Activated T-helper 1 cell treated with anti-CD3 and anti-CD28 coated beads, Interleukin-2, amount 50 U/mL, for 16 hours (primary cell): ENCODE results near the gene SCYGR4.

ENCODE experiments used
- DNase-seq, 2 donors: peaks; one replicate each; pipeline ENCODE4 v3.0.0-alpha.2; 2020; ENCODE audit warnings: low read depth in 1 of 2, low spot score in 1 of 2

Gene SCYGR4

GRCh38 chr2:227613272-227613660 is 4.0 kb upstream of the SCYGR4 start:
- no peak for DNase-seq

- no peak for DNase-seq
These were observed 3.1 kb upstream of the SCYGR4 start for GRCh38 chr2:227614246-227614645.

- no peak for DNase-seq
These were observed 2.6 kb upstream of the SCYGR4 start, which contains the start of gene SCYGR3 for GRCh38 chr2:227614740-227615139. TSS of gene SCYGR3 (minus strand) at chr2:227614840. CDS start at chr2:227614840, 0 bp downstream.

- no peak for DNase-seq
These were observed 2.1 kb upstream of the SCYGR4 start for GRCh38 chr2:227615181-227615580.

- no peak for DNase-seq
These were observed 1.4 kb upstream of the SCYGR4 start for GRCh38 chr2:227615906-227616305.

GRCh38 chr2:227616631-227617030 is 667 bp upstream of the SCYGR4 start:
- no peak for DNase-seq

- DNase-seq = no peak
These were observed 5.9 kb downstream of the SCYGR4 start for GRCh38 chr2:227623226-227623625.

GRCh38 chr2:227625420-227625819 is 8.1 kb downstream of the SCYGR4 start:
- DNase-seq = no peak

- DNase-seq = no peak
These were observed 9.4 kb downstream of the SCYGR4 start for GRCh38 chr2:227626580-227627151.

- no peak for DNase-seq
These were observed 10.5 kb downstream of the SCYGR4 start for GRCh38 chr2:227627769-227628168.

- no peak for DNase-seq
These were observed 12.1 kb downstream of the SCYGR4 start for GRCh38 chr2:227629435-227629834.

GRCh38 chr2:227630322-227630721 is 13.0 kb downstream of the SCYGR4 start:
- no peak for DNase-seq

GRCh38 chr2:227632827-227633226 is 15.5 kb downstream of the SCYGR4 start:
- no peak for DNase-seq

GRCh38 chr2:227634201-227634600 is 16.9 kb downstream of the SCYGR4 start:
- no peak for DNase-seq

- no peak for DNase-seq
These were observed 25.4 kb downstream of the SCYGR4 start for GRCh38 chr2:227642656-227643055.

GRCh38 chr2:227643990-227644551 is 26.8 kb downstream of the SCYGR4 start:
- no peak for DNase-seq

- no peak for DNase-seq
These were observed 36.1 kb downstream of the SCYGR4 start for GRCh38 chr2:227653419-227653818.

GRCh38 chr2:227654426-227654825 is 37.1 kb downstream of the SCYGR4 start:
- no peak for DNase-seq

GRCh38 chr2:227655454-227655853 is 38.2 kb downstream of the SCYGR4 start:
- no peak for DNase-seq

- DNase-seq = no peak
These were observed 40.0 kb downstream of the SCYGR4 start for GRCh38 chr2:227657199-227657845.

GRCh38 chr2:227661025-227661649 is 43.8 kb downstream of the SCYGR4 start:
- DNase-seq = no peak

- DNase-seq = no peak
These were observed 44.5 kb downstream of the SCYGR4 start for GRCh38 chr2:227661827-227662226.
